SK-N-SH treated with all-trans-retinoic acid at 6 μM for 48 hours (cell line): ENCODE measurements around the gene ANKMY2.

Source experiments
- ATAC-seq: fragments of 200-7000 bp; cut with Tn5 transposase; 3 replicates; pipeline ENCODE4 v1.9.1; 2020; ENCODE audit warnings: mild to moderate bottlenecking, moderate library complexity
- ARNTL ChIP-seq: fragments of 450-650 bp; formaldehyde crosslinking; IDR thresholded peaks from 2 replicates; pipeline ENCODE4 v1.5.0; 2020; ENCODE audit warnings: low read depth, mild to moderate bottlenecking, moderate library complexity, borderline replicate concordance
- BACH2 ChIP-seq: fragments of 250-450 bp; sonication (Bioruptor Pico); IDR thresholded peaks from 2 replicates; pipeline ENCODE4 v1.9.0; 2021; ENCODE audit warnings: mild to moderate bottlenecking, borderline replicate concordance
- CSDC2 ChIP-seq: fragments of 250-450 bp; sonication (Bioruptor Pico); IDR thresholded peaks from 2 replicates; pipeline ENCODE4 v1.5.0; 2020; ENCODE audit warnings: mild to moderate bottlenecking, moderate library complexity
- GLIS3 ChIP-seq: fragments of 250-450 bp; sonication (Bioruptor Pico); IDR thresholded peaks from 2 replicates; pipeline ENCODE4 v1.5.0; 2020; ENCODE audit warnings: mild to moderate bottlenecking, moderate library complexity
- ISL1 ChIP-seq: fragments of 250-450 bp; sonication (Bioruptor Pico); IDR thresholded peaks from 2 replicates; pipeline ENCODE4 v2.1.2; 2022; ENCODE audit warnings: mild to moderate bottlenecking, moderate library complexity
- PPARA ChIP-seq: fragments of 250-450 bp; sonication (Bioruptor Pico); IDR thresholded peaks from 2 replicates; pipeline ENCODE4 v1.5.0; 2020; ENCODE audit warnings: mild to moderate bottlenecking, borderline replicate concordance
- TCF4 ChIP-seq: fragments of 250-450 bp; sonication (Bioruptor Pico); IDR thresholded peaks from 2 replicates; pipeline ENCODE4 v1.8.0; 2021; ENCODE audit warnings: mild to moderate bottlenecking, moderate library complexity, borderline replicate concordance
- TOX ChIP-seq: fragments of 250-450 bp; sonication (Bioruptor Pico); IDR thresholded peaks from 2 replicates; pipeline ENCODE4 v1.8.0; 2021; ENCODE audit warnings: mild to moderate bottlenecking, moderate library complexity, borderline replicate concordance
- ZC3H10 ChIP-seq: fragments of 250-450 bp; sonication (Bioruptor Pico); IDR thresholded peaks from 2 replicates; pipeline ENCODE4 v1.5.1; 2021; ENCODE audit warnings: mild to moderate bottlenecking, moderate library complexity
- ZFP3 ChIP-seq: fragments of 250-450 bp; sonication (Bioruptor Pico); IDR thresholded peaks from 2 replicates; pipeline ENCODE4 v1.5.0; 2020; ENCODE audit warnings: mild to moderate bottlenecking, moderate library complexity
- ZFP30 ChIP-seq: fragments of 450-650 bp; formaldehyde crosslinking; IDR thresholded peaks from 2 replicates; pipeline ENCODE4 v1.5.0; 2022; ENCODE audit warnings: mild to moderate bottlenecking, moderate library complexity
- ZNF565 ChIP-seq: fragments of 450-650 bp; formaldehyde crosslinking; conservative IDR thresholded peaks from 2 replicates; pipeline ENCODE4 v1.5.0; 2020; ENCODE audit warnings: low read depth, mild to moderate bottlenecking, moderate library complexity
- ZNF70 ChIP-seq: fragments of 450-650 bp; formaldehyde crosslinking; IDR thresholded peaks from 2 replicates; pipeline ENCODE4 v1.5.0; 2020; ENCODE audit warnings: mild to moderate bottlenecking, moderate library complexity
- ZNF8 ChIP-seq: fragments of 450-650 bp; formaldehyde crosslinking; IDR thresholded peaks from 2 replicates; pipeline ENCODE4 v1.5.0; 2020; ENCODE audit warnings: mild to moderate bottlenecking, moderate library complexity
- TF ChIP-seq, protein P1 (sequence below): fragments of 250-450 bp; sonication (Bioruptor Pico); IDR thresholded peaks from 2 replicates; pipeline ENCODE4 v1.8.0; 2021; ENCODE audit warnings: low read depth, mild to moderate bottlenecking, moderate library complexity, borderline replicate concordance
- TF ChIP-seq, protein P2 (sequence below): fragments of 250-450 bp; sonication (Bioruptor Pico); IDR thresholded peaks from 2 replicates; pipeline ENCODE4 v1.5.0; 2020; ENCODE audit warnings: mild to moderate bottlenecking, moderate library complexity
- TF ChIP-seq, protein P3 (sequence below): fragments of 250-450 bp; sonication (Bioruptor Pico); IDR thresholded peaks from 2 replicates; pipeline ENCODE4 v1.8.0; 2020; ENCODE audit warnings: mild to moderate bottlenecking, moderate library complexity, borderline replicate concordance

The ANKMY2 gene

DNA sequence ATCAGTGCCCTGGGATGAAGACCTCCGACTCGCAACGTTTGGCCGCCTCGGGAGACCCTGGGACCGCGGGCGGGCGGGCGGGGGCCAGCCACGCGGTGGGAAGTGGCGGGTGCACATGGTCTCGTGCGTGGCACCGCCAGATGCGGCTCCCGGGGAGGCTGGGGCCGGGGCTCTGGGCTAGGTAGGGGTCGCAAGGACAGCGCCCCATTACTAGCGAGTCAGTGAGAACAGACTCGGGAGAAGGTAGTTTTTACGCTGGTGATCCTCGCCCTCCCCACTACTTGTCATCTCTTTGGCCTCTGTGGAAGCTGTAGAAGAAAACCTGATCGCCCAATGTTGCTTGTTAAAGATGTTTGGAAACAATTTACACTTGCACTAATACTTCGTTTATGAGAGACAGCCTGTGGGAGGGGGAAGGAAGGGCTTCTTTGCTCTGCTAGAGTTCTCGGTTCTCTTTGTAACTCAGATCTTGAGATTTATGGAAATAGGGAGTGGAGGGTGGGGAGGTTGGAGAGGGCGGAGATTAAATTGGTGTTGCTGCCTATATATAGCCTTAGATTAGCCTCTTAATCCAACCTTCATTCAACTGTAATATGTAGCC, 1.0 kb upstream of the ANKMY2 start:
- ATAC-seq: peak; percentile 14
- TF ChIP-seq TCF4 (CRISPR knock-in tag) (no peak), ARNTL (CRISPR knock-in tag) (no peak), ZC3H10 (CRISPR knock-in tag) (no peak), CSDC2 (no peak), PPARA (no peak), ISL1 (CRISPR knock-in tag) (no peak), ZFP3 (CRISPR knock-in tag) (no peak), ZNF565 (CRISPR knock-in tag) (no peak), GLIS3 (CRISPR knock-in tag) (no peak), ZNF8 (CRISPR knock-in tag) (no peak), ZFP30 (CRISPR knock-in tag) (no peak)
- TF ChIP-seq, protein P1, sequence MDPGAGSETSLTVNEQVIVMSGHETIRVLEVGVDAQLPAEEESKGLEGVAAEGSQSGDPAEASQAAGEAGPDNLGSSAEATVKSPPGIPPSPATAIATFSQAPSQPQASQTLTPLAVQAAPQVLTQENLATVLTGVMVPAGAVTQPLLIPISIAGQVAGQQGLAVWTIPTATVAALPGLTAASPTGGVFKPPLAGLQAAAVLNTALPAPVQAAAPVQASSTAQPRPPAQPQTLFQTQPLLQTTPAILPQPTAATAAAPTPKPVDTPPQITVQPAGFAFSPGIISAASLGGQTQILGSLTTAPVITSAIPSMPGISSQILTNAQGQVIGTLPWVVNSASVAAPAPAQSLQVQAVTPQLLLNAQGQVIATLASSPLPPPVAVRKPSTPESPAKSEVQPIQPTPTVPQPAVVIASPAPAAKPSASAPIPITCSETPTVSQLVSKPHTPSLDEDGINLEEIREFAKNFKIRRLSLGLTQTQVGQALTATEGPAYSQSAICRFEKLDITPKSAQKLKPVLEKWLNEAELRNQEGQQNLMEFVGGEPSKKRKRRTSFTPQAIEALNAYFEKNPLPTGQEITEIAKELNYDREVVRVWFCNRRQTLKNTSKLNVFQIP (CRISPR knock-in tag): no peak
- TF ChIP-seq, protein P2, sequence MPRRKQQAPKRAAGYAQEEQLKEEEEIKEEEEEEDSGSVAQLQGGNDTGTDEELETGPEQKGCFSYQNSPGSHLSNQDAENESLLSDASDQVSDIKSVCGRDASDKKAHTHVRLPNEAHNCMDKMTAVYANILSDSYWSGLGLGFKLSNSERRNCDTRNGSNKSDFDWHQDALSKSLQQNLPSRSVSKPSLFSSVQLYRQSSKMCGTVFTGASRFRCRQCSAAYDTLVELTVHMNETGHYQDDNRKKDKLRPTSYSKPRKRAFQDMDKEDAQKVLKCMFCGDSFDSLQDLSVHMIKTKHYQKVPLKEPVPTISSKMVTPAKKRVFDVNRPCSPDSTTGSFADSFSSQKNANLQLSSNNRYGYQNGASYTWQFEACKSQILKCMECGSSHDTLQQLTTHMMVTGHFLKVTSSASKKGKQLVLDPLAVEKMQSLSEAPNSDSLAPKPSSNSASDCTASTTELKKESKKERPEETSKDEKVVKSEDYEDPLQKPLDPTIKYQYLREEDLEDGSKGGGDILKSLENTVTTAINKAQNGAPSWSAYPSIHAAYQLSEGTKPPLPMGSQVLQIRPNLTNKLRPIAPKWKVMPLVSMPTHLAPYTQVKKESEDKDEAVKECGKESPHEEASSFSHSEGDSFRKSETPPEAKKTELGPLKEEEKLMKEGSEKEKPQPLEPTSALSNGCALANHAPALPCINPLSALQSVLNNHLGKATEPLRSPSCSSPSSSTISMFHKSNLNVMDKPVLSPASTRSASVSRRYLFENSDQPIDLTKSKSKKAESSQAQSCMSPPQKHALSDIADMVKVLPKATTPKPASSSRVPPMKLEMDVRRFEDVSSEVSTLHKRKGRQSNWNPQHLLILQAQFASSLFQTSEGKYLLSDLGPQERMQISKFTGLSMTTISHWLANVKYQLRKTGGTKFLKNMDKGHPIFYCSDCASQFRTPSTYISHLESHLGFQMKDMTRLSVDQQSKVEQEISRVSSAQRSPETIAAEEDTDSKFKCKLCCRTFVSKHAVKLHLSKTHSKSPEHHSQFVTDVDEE (CRISPR knock-in tag): no peak

DNA sequence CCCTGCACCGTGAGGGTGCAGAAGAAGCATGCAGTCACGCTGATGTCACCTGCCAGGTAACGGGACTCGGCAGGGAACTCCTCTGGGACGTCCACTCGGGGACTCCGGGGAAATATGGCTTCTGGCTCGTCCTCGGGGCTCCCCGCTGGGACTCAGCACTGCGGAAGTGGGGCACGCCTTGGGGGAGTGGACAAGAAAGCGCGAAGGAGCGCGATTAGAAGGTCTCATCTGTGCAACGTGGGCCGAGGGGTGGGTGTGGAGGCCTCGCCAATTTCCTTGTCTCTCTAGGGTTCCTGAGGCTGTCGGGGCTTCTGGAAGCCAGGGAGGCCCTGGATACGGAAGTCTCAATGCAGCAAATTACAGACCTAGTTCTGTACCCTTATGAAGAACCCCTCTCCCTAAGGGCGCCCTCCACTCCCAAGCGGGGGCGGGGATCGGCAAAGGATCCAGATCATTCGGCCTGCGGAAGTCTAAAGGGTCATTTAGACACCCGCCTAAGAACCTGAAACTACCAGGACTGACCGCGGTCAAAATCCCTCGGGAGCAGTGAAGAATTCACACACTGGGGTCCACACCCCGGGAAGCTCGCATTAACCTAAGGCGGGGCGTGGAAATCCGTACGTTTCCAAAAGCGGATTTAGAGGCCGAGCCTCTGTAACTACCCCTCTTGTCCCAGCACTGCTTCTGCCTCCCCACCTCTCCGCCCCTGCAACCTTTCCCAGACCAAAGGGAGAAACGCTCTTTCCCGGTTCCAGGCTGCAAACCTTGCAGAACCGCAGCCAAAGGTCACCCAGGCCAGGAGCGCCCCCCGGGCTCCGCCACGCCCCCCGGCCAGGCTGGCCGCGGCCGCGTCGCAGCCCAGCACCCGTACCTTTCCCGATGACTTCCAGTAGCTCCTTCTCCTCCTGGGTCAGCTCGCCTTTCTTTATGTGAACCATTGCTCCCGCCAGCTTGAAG, 640 bp downstream of the ANKMY2 start:
- peak; percentile 54 for ATAC-seq
- TF ChIP-seq ZNF8 (CRISPR knock-in tag): no peak
- TF ChIP-seq, protein P3, sequence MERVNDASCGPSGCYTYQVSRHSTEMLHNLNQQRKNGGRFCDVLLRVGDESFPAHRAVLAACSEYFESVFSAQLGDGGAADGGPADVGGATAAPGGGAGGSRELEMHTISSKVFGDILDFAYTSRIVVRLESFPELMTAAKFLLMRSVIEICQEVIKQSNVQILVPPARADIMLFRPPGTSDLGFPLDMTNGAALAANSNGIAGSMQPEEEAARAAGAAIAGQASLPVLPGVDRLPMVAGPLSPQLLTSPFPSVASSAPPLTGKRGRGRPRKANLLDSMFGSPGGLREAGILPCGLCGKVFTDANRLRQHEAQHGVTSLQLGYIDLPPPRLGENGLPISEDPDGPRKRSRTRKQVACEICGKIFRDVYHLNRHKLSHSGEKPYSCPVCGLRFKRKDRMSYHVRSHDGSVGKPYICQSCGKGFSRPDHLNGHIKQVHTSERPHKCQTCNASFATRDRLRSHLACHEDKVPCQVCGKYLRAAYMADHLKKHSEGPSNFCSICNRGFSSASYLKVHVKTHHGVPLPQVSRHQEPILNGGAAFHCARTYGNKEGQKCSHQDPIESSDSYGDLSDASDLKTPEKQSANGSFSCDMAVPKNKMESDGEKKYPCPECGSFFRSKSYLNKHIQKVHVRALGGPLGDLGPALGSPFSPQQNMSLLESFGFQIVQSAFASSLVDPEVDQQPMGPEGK: no peak

DNA sequence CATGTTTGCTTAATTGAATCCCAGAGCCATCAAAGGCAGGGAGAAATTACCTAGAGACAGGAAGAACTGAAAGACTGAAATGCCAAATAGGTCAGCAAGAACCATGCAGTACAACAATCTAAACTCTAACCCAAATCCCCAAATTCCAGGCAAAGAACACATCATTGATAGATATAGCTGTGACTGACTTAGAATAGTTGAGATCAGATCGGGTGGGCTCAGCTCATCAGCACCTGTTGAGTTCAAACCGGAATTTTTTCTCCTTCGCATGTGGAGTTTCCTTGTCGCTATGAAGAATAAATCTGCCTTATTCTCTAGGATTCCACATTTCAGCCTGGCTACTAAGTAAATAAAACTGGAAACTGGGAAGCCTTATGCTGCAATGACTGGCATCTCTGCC, 1.4 kb downstream of the ANKMY2 start:
- no peak for ATAC-seq
- TF ChIP-seq CSDC2: no peak

DNA sequence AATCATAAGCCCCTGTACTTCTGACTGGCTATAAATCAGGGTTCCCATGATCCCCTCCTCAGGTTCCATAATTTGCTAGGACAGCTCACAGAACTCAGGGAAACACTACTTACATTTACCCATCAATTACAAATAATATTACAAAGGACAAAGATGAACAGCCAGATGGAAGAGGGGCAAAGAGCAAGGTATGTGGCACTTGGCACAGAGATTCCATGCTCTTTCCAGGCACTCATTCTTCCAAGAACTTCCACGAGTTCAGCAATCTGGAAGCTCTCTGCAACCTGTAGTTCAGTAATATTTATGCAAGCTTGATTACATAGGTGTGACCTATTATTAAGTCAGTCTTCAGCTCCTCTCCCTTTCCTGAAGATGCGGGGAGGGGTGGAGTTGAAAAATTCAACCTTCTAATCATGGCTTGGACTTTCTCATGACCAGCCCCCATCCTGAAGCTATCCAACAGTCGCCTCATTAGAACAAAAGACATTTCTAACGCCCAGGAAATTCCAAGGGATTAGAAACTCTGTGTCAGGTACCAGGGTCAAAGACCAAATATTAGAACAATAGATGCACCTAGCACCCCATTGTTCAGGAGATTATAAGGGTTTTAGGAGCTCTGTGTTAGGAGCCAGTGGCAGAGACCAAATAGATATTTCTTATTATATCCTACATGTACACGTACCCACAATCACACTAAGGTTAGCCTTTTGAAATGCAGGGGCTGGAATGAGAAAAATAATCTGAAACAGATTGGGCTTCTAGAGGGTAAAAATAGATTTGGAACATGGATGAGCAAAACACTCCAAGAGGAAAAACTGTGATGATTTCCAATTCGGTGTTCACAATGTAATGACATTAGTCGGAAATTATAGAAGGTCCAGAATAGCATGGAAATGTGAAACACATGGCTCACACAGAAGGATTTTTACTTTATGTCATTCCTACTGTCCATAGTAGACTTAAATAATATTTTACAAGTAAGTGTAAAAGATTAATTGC, 7.0 kb downstream of the ANKMY2 start:
- no peak for ATAC-seq
- TF ChIP-seq ARNTL (CRISPR knock-in tag) (no peak), BACH2 (no peak), ZC3H10 (CRISPR knock-in tag) (no peak), TOX (CRISPR knock-in tag) (no peak), ZNF70 (CRISPR knock-in tag) (no peak), ZFP30 (CRISPR knock-in tag) (no peak), CSDC2 (no peak)
- TF ChIP-seq, protein P3: no peak
- TF ChIP-seq, protein P1 (CRISPR knock-in tag): no peak
